ENCODE data around the gene TCAP.

The TCAP gene

GRCh38 chr17:39653662-39654331 lies 11.4 kb upstream of the TCAP start:
- TF ChIP-seq RAD21 (IDR thresholded peaks at IDR 0.05; ENCODE audit: low read depth) (peak; percentile 45; the same call in 1 of the 2 replicates), USF1 (IDR thresholded peaks at IDR 0.05) (no peak)

GRCh38 chr17:39655105-39655504 lies 10.0 kb upstream of the TCAP start:
- no peak for TF ChIP-seq TCF12 (IDR thresholded peaks at IDR 0.05; ENCODE audit: low read depth)
- TF ChIP-seq NFIC (IDR thresholded peaks at IDR 0.05): no peak
- TF ChIP-seq MAX (IDR thresholded peaks at IDR 0.05): no peak
- no peak for TF ChIP-seq CREB1 (IDR thresholded peaks at IDR 0.05; ENCODE audit: low read depth)
- TF ChIP-seq ZBTB7A (IDR thresholded peaks at IDR 0.05; ENCODE audit: low read depth): no peak
- TF ChIP-seq RAD21 (IDR thresholded peaks at IDR 0.05; ENCODE audit: low read depth): no peak
- TF ChIP-seq CEBPB (IDR thresholded peaks at IDR 0.05): no peak
- no peak for TF ChIP-seq REST (IDR thresholded peaks at IDR 0.05; ENCODE audit: low read depth)

GRCh38 chr17:39658346-39658745 lies 6.8 kb upstream of the TCAP start:
- TF ChIP-seq EP300 (IDR thresholded peaks at IDR 0.05; ENCODE audit: borderline replicate concordance) (no peak), FOXM1 (IDR thresholded peaks at IDR 0.05; ENCODE audit: borderline replicate concordance, low read depth) (no peak), USF1 (IDR thresholded peaks at IDR 0.05) (no peak), REST (IDR thresholded peaks at IDR 0.05; ENCODE audit: low read depth) (no peak), TEAD4 (IDR thresholded peaks at IDR 0.05) (no peak), TCF12 (IDR thresholded peaks at IDR 0.05; ENCODE audit: low read depth) (no peak), CEBPB (IDR thresholded peaks at IDR 0.05) (no peak)

- TF ChIP-seq RAD21 (IDR thresholded peaks at IDR 0.05; ENCODE audit: low read depth): no peak
- no peak for TF ChIP-seq EGR1 (IDR thresholded peaks at IDR 0.05)
- TF ChIP-seq REST (IDR thresholded peaks at IDR 0.05; ENCODE audit: low read depth): no peak
- TF ChIP-seq TAF1 (IDR thresholded peaks at IDR 0.05; ENCODE audit: low read depth): no peak
- TF ChIP-seq EP300 (IDR thresholded peaks at IDR 0.05; ENCODE audit: borderline replicate concordance): no peak
- TF ChIP-seq YY1 (IDR thresholded peaks at IDR 0.05; ENCODE audit: low read depth): no peak
- no peak for TF ChIP-seq MAX (IDR thresholded peaks at IDR 0.05)
- TF ChIP-seq FOXM1 (IDR thresholded peaks at IDR 0.05; ENCODE audit: borderline replicate concordance, low read depth): no peak
- TF ChIP-seq CREB1 (IDR thresholded peaks at IDR 0.05; ENCODE audit: low read depth): no peak
- TF ChIP-seq TEAD4 (IDR thresholded peaks at IDR 0.05): no peak
- no peak for TF ChIP-seq USF1 (IDR thresholded peaks at IDR 0.05)
- TF ChIP-seq TCF12 (IDR thresholded peaks at IDR 0.05; ENCODE audit: low read depth): no peak
- no peak for TF ChIP-seq CEBPB (IDR thresholded peaks at IDR 0.05)
- TF ChIP-seq ZBTB7A (IDR thresholded peaks at IDR 0.05; ENCODE audit: low read depth): no peak
These were observed 6.4 kb upstream of the TCAP start for GRCh38 chr17:39658760-39659159.
